Measurements from ENCODE around the gene DTHD1.
A peak's percentile ranks its signal among the peaks of the same experiment; 100 is the strongest.

DNA sequence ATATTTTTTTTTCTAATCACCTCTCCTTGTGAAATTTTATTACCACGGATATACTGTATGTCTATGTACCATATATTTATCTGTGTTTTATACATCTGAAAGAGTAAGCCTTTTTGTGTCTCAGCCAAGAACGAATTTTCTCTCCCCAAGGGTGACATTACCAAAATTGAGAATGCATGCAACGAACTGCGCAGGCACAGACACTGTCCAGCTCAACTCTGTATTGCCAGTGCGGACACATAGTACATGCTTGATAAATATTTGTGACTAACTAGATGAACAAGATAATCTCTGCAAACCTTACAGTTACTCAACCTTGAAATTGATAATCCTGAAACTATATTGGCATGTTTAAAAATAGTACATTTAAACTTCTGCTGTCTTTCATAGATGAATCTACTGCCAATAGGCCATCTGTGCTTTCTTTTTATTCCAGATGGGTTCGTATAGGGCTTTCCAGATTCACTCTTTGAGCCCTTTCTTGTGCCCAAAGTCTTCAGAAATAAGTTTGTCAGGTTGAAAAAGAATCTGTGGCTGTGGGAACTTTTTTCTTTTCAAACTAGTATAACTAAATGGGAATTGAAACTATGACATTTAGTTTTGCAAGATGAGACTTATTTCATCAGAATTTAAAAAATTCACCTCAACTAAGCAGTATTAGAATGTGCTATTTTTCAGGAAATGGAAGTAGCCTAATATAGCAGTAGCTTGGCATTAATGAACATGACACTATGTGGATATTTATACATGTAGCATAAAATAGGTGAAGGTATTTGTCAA is 38.9 kb downstream of the DTHD1 start:
- TF ChIP-seq TAF1 (IDR thresholded peaks at IDR 0.05; ENCODE audit: borderline replicate concordance, low read depth, low read length), result no peak
- TF ChIP-seq, protein P1, sequence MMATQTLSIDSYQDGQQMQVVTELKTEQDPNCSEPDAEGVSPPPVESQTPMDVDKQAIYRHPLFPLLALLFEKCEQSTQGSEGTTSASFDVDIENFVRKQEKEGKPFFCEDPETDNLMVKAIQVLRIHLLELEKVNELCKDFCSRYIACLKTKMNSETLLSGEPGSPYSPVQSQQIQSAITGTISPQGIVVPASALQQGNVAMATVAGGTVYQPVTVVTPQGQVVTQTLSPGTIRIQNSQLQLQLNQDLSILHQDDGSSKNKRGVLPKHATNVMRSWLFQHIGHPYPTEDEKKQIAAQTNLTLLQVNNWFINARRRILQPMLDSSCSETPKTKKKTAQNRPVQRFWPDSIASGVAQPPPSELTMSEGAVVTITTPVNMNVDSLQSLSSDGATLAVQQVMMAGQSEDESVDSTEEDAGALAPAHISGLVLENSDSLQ (IDR thresholded peaks at IDR 0.05), result 0 out of 2 replicates have a peak, but pooled peaks have one; percentile 17
- no peak for TF ChIP-seq POLR2A (IDR thresholded peaks at IDR 0.05; ENCODE audit: low read depth, low read length)
- no peak for TF ChIP-seq CBX5 (IDR thresholded peaks at IDR 0.05; ENCODE audit: low read depth)
- no peak for TF ChIP-seq MAX (IDR thresholded peaks at IDR 0.05; ENCODE audit: low read depth, low read length)
- TF ChIP-seq POLR2AphosphoS5 (IDR thresholded peaks at IDR 0.05; ENCODE audit: low read length), result no peak
- TF ChIP-seq, protein P2, sequence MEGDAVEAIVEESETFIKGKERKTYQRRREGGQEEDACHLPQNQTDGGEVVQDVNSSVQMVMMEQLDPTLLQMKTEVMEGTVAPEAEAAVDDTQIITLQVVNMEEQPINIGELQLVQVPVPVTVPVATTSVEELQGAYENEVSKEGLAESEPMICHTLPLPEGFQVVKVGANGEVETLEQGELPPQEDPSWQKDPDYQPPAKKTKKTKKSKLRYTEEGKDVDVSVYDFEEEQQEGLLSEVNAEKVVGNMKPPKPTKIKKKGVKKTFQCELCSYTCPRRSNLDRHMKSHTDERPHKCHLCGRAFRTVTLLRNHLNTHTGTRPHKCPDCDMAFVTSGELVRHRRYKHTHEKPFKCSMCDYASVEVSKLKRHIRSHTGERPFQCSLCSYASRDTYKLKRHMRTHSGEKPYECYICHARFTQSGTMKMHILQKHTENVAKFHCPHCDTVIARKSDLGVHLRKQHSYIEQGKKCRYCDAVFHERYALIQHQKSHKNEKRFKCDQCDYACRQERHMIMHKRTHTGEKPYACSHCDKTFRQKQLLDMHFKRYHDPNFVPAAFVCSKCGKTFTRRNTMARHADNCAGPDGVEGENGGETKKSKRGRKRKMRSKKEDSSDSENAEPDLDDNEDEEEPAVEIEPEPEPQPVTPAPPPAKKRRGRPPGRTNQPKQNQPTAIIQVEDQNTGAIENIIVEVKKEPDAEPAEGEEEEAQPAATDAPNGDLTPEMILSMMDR (IDR thresholded peaks at IDR 0.05 in 2 of 3, conservative IDR thresholded peaks at IDR 0.05 in 1 of 3; ENCODE audit: control insufficient read depth in 2 of 3, extremely low read depth in 1 of 3, insufficient read depth in 1 of 3, low read depth in 3 of 3, low read length in 3 of 3), result no peak
- TF ChIP-seq, protein P3, sequence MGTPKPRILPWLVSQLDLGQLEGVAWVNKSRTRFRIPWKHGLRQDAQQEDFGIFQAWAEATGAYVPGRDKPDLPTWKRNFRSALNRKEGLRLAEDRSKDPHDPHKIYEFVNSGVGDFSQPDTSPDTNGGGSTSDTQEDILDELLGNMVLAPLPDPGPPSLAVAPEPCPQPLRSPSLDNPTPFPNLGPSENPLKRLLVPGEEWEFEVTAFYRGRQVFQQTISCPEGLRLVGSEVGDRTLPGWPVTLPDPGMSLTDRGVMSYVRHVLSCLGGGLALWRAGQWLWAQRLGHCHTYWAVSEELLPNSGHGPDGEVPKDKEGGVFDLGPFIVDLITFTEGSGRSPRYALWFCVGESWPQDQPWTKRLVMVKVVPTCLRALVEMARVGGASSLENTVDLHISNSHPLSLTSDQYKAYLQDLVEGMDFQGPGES (IDR thresholded peaks at IDR 0.05), result no peak
- TF ChIP-seq KAT2A (conservative IDR thresholded peaks at IDR 0.05; ENCODE audit: control insufficient read depth, low read depth, low read length), result no peak
- TF ChIP-seq SIX5 (IDR thresholded peaks at IDR 0.05; ENCODE audit: low read depth, low read length, severe bottlenecking), result no peak
- TF ChIP-seq LARP7 (IDR thresholded peaks at IDR 0.05), result no peak
- TF ChIP-seq, protein P4, sequence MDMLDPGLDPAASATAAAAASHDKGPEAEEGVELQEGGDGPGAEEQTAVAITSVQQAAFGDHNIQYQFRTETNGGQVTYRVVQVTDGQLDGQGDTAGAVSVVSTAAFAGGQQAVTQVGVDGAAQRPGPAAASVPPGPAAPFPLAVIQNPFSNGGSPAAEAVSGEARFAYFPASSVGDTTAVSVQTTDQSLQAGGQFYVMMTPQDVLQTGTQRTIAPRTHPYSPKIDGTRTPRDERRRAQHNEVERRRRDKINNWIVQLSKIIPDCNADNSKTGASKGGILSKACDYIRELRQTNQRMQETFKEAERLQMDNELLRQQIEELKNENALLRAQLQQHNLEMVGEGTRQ (IDR thresholded peaks at IDR 0.05; ENCODE audit: borderline replicate concordance, low read depth, low read length), result no peak
- TF ChIP-seq EZH2 (IDR thresholded peaks at IDR 0.05; ENCODE audit: borderline replicate concordance, control insufficient read depth, low read depth, low read length), result no peak
